Measurements from ENCODE around the gene PLCG2.
A peak's percentile ranks its signal among the peaks of the same experiment; 100 is the strongest.
"Not testable (repeated sequence)": the region's sequence is repeated elsewhere in the genome, so short reads cannot be mapped to it uniquely, and the experiment has no call there.

PLCG2 gene

DNA sequence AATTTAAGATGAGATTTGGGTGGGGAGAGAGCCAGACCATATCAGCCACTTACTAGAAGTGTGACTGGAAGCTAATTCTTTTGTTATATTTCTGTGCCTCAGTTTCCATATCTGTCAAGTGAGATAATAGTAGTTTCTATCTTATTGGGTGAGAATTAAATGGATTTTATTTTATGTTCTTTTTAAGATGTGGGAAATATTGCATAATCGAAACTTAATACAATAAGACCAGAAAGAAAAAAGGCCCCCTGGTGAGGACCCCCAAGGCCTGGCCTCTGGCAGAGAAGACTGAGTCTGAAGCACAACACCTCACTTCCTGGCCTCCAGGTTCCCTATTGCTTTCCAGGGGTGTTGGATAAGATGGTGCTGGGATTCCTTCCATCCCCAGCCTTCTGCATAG lies 13.7 kb downstream of the PLCG2 start:
- DNase-seq, result no peak

DNA sequence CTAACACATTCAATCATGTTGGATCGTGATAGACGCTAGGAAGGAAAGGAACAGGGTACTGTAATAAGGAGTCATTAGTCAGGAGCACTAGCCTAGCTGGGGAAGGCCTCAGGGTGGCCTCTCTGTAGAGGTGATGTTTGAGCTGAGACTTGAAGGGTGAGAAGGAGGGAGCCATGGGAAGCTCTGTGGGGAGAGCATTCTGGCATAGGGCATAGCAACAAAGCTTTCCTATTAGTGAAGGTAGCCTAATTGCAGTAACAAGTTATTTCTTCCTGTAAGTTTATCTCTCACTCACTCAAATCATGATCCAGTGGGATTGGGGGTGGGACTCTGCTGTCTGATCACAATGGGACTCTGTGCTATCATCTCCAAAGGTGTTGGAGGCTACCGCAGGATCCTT lies 16.1 kb downstream of the PLCG2 start:
- DNase-seq, result no peak

DNA sequence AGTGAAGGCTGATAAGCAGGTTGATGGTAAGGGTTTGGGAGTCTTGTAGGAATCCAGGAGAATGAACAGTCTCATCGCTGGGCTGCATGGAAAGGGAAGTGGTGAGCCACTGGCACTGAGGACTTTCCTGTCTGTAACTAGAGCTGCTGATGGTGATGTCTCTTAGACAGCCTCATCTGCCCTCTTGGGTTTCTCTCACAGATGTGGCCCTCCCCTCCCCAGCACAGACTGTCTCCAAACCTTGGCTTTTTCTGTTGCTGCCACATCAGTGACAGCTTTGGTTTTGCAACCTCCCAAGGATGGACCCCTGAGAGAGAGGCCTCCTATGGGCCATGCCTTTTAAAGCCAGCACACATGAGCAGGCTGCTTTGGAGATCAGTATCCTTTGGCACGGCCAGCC lies 16.9 kb downstream of the PLCG2 start:
- DNase-seq, result no peak

DNA sequence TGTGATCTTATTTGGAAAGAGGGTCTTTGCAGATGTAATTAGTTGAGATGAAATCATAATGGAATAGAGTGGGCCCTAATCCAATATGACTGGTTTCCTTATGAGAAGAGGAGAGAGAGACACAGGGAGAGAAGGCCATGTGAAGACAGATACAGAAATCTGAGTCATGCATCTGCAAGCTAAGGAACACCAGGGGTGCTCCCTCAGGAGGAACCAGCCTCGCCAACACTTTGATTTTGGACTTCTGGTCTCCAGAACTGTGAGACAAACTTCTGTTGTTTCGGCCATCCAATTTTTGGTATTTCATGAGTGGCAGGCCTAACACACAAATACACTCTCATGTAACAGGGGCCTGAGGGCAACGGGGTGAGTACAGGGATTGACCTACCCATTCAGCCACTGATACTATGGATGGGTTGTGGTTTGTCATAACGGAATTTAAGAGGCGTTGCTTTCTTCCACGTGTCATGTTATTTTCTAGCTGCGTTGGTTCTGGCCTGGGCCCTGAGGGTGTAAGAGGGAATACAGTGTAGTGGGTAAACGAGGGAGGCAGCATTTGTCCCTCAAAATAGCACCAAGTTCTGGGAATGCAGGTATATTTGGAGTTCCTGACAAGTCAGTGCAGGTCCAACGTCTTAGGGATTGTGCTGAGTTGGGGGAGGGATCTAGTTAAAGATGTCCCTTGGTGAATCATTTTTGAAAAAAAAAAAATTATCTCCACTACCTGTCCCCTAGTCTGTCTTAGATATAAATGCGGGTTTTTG lies 17.7 kb downstream of the PLCG2 start:
- DNase-seq, result no peak

DNA sequence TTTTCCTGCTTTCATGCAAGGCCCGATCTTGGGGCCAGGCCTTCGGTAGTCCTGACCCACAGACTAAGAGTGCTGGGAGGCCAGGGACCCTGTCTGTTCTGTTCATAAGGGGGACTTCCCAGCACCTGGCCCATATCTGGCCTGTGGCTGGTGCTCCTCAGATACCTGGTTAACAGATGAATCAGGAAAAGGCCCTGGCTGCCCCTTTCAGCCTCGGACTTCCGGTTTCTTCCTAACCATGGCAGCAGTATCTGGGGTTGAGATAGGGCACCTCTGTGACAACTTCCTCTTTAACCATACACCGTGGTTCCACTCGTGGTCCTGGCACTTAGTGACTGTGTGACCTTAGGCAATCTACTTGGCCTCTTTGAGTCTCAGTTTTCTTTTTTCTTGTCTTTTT lies 18.4 kb downstream of the PLCG2 start:
- DNase-seq, result no peak

DNA sequence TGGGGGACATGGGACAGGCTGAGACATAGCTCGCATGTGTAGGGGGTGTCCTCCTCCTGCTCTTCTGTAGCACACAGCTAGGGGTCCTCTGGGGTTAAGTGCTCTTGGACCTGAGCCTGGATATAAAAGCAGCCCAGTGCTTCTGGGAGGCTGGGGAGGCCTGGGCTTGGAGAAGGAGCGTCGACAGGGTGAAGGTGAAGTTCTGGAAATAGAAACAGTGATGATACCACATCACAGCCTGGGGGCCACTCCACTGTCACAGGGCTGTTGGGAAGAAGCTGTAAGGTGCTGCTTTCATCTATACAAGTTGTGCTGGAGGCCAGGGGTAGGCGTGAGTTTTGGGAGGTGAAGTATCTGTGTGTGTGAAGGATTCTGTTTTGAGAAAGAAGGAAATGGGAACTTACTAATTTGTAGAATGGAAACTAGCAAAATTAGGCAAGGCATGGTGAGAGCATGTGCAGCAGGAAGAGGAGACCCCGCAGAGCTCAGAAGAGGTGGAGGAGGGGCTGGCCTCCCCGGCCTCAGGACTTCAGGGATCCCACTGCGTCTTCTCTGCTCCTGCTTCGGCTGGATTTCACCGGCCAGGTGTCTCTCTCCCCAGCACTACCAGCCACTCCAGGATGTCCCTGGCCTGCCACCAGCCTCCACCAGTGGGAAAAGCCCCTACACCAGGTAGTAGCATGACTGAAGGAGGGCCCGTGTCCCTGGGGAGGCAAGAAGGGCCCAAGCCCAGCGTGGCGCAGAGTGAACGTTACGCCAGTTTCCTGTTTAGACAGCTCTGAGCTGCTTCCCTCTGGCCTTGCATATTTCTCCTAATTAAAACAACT lies 19.4 kb downstream of the PLCG2 start:
- DNase-seq, result no peak

DNA sequence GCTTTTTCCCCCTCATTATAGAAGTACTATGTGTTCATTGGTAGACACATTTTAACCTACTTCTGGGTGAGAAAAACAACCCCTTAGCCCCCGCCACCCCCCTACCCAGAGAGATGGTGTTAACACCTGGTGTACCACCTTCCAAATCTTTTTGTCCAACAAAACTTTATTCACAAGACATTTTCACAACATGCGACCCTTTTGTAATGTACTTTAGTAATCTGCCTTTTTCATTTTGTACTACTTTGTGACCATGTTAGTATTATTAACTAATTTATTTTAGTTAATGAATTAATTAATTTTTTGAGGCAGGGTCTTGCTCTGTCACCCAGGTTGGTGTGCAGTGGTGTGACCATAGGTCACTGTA lies 20.0 kb downstream of the PLCG2 start:
- DNase-seq, result no peak

DNA sequence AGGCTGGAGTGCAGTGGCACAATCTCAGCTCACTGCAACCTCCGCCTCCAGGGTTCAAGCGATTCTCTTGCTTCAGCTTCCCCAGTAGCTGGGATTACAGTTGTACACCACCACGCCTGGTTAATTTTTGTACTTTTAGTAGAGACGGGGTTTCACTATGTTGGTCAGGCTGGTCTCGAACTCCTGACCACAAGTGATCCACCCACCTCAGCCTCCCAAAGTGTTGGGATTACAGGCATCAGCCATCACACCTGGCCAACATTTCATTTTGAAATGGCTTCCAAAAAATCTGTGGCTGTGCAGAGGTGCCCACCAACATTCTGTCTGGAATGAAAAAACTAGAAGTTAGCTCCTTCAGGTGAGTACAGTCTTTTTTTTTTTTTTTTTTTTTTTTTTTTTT lies 22.6 kb downstream of the PLCG2 start:
- DNase-seq, result not testable (repeated sequence)

DNA sequence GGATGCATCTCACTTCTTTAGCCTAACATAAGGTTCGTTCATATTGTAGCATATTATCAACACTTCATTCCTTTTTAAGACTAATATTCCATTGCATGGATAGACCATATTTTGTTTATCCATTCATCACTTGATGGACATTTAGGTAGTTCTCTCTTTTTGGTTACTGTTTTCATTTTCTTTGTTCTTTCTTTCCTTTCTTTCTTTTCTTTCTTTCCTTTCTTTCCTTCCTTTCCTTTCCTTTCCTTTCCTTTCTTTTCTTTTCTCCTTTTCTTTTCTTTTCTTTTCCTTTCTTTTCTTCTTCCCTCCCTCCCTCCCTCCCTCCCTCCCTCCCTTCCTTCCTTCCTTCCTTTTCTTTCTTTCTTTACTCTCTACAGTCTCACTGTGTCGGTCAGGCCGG lies 24.2 kb downstream of the PLCG2 start:
- no peak for DNase-seq

DNA sequence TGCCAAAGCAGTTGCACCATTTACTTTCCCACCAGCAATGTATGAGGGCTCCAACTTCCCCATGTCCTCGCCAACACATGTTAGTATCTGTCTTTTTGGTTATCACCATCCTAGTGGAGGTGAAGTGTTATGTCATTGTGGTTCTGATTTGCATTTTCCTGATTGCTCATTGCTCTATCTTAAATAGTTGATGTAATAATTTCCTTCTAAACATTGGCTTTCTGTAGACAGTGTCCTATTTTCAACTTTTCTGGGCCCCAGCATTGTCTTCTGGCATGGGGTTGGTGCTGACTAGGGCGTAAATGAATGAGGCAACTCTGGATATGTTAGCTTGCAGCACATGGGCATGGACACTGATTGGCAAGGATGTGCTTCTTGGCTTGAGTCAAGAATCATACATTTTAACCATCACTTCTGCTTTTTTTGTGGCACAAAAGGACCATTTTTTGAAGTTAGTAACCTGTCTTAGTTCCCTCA lies 25.1 kb downstream of the PLCG2 start:
- no peak for DNase-seq

DNA sequence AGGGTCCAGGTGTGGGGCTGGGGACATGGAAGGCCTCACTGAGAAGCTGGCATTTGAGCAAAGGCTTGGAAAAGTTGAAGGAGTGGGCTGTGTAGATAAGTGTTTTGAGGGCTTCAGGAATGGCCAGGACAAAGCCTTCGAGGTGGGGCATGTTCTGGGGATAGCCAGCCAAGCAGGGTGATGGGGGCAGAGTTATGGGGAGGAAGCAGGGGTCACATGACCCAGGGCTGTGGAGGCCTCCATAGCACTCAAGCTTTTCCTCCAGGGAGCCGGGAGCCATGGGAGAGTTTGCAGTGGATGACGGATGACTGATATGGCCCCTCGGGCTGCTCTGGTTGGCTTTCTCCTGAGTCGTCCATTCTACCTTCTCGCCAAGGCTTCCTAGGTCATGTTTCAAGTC lies 27.6 kb downstream of the PLCG2 start:
- DNase-seq, result no peak

DNA sequence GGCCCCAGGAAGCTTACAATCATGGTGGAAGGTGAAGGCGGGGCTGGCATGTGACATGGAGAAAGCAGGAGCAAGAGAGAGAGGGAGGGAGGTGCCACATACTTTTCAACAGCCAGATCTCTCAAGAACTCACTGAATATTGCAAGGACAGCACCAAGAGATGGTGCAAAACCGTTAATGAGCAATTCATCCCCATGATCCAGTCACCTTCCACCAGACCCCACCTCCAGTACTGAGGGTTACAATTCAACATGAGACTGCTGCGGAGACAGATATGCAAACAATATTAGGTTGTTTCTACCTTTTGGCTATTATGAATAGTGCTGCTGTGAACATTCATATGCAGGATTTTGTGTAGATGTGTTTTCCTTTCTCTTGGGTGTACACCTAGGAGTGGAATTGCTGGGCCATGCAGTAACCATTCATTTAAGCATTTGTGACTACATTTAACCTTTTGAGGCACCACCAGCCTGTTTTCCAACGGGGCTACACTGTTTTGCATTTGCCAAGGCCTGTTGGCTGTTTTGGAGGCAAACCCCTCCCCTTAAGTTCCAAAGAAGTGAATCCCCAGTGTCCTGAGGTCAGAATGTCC lies 28.8 kb downstream of the PLCG2 start:
- no peak for DNase-seq

DNA sequence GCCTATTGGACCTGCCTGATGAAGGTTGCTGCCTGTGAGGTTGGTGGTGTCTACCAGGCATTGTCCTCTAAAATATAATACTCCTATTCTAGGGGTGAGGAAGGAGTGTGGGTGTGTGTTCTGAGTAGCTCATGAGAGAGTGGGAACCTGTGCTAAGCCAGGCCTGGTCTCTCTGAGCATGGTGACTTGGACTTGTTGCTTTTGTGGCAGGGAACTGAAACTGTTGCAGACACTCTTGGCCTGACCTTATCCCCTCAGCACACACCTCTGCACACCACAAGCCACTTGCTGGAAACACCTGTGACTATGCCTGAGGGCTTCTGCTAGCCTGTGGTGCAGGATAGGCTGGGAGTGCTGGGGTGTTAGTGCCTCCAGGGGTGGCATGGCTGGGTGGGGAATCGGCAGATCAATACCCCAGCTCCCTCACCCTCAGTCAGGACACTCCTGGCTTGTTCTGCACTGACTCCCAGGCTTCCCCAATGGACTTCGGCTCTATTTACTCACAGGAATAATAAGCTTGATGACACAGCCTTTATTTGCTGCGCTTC lies 29.9 kb downstream of the PLCG2 start:
- no peak for DNase-seq

DNA sequence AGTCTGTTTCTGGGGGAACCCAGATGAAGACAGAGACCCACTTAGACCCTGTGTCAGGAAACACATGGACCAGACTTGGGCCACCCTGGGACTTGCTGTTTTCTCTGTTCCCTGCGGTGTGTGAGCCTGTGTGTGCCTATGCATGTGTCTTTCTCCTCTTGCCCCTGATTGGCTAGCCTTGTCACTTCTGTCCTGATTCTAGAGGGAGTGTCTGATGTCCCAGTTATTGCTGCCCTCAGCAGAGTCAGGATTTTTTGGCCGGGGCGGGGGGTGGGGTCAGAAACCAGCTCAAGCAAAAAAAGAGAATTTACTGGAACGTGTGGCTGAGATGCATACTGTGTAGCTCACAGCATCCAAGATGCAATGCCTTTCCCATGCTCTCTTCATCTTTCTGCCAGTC lies 30.5 kb downstream of the PLCG2 start:
- DNase-seq, result no peak

DNA sequence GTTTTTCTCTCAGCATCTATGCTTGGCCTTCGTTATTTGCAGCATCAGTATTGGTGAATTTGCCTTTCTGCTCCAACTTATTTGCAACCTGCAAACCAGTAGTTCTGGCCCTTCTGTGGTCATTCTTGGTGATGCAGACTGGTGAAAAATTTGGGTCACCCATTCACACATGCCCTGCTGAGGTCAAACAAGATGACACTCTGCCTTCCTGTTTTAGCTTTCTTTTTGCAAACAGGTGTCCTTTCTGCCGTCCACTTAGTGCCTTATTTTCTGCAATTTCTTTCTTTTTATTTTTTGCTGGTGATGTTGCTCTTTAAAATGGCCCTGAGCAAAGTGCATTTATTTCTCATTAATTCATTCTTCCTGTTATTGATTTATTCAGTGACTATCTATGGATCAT lies 31.3 kb downstream of the PLCG2 start:
- no peak for DNase-seq

DNA sequence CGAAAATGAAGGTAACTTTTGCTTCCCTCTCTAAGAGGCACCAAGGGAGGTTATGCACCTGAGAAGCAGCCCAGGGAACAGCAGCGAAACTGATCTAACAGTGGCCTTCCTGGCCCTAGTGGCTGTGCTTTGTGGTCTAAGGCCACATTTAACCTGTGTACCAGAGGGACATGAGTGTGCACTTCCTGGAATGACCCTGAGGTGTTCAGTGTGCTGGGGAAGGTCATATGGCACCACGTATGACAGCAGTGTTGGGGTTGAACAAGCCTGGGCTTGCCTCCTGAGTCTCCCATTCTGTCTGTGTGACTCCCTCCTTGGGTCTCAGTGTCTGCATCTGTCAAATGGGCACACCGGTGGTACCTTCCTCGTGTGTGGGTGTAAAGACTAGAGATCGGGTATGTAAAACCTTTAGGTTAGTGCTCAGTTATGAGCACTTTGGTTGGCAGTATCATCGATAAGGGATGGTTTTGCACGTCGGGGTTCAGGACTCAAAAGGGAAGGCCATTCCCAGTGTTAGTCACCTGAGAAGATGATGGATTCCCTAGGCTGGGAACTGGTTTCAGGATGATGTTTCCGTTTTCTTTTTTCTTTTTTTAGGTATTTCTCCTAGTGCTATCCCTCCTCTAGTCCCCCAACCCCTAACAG lies 31.9 kb downstream of the PLCG2 start:
- DNase-seq, result no peak

DNA sequence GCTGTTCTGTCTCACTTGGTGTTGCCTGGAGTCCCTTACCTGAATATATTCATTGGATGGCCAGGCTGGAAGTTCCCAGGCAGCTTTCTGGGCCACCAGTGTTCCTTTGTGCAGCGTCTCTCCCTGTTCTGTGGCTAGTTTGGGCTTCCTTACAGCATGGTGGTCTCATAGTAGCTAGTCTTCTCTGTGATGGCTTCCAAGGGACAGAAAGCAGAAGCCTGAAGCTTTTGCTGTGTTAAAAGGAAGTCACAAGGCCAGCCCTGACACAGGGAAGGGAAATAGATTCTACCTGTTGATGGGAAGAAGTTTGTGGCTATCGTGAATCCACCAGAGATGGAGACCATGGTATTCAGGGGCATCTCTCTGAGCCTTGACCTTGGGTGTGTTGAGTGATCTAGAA lies 34.6 kb downstream of the PLCG2 start:
- DNase-seq, result no peak

DNA sequence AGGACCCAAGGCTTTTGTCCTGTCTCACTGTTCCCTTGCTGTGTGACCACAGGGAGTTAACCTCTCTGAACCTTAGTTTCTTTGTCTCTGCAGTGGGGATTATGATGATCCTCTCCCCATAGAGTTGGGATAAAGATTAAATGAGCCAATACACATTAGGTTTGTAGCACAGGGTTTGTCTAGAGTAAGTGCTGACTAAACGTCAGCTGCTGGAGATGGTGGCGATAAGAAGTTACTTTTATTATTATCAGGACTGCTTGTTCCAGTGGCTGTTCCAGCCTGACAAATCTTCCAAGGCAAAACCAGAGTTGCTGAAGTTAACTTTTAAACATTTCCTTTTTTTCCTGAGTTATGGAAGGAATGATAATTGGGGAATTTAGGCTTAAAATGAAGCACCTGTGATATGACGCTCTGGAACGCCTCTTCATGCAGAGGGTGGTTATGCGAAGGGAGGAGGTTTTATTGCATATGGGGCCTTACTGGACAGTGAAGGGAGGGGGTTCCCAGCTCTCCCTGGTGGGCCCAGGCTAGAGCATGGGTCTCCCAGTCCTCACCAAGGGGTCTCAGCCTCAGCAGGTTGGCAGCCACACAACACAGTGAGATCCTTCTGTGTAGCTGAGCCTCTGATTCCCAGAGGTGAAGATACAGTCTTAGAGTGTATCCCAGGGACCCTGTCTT lies 35.8 kb downstream of the PLCG2 start:
- DNase-seq, result no peak

DNA sequence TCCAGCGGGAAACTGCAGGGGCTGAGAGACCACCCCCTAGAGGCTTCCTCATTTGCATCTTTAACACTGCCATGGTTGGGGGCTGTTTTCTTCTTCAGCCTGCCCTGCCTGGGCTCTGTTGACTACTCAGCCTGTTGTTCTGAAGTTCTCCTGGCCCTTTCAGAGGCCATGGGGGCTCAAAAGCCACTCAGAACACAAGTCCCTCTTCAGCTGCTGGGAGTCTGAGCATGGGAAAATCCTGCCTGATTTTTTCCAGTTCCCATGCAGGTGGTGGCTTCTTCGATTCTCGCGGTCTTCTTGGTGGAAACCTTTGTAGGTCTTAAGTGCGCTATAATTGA lies 36.3 kb downstream of the PLCG2 start:
- DNase-seq, result no peak

DNA sequence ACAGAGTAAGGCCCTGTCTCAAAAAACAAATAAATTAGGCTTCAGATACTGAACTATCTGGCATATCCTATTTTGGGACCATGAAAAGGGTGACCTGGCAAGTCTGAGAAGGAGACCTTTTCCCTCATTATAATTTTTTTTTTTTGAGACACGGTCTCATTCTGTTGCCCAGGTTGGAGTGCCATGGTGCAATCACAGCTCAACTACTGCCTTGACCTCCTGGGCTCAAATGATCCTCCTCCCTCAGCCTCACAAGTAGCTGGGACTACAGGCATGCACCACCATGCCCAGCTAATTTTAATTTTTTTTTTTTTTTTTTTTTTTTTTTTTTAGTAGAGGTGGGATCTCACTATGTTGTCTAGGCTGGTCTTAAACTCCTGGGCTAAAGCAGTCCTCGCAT lies 37.3 kb downstream of the PLCG2 start:
- DNase-seq, result no peak

DNA sequence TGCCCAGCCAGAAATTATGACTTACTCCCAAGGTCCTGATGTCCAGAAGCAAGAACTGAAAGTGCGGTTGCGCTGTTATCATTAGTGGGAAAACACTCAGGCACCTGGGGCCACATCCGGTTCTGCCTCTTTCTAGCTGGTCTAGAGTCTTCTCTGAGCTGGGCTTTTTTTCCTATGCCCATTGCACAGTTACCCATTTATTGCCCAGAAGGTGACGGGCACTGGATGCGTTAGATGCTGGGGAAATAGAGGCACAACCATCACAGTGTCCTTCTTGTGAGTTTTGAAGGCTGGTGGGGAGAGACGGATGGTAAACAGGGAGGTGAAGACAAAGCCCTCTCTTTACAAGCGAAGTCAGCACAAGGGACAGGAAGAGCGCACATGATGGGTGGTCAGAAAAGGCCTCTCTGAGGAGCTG lies 37.7 kb downstream of the PLCG2 start:
- DNase-seq, result no peak

DNA sequence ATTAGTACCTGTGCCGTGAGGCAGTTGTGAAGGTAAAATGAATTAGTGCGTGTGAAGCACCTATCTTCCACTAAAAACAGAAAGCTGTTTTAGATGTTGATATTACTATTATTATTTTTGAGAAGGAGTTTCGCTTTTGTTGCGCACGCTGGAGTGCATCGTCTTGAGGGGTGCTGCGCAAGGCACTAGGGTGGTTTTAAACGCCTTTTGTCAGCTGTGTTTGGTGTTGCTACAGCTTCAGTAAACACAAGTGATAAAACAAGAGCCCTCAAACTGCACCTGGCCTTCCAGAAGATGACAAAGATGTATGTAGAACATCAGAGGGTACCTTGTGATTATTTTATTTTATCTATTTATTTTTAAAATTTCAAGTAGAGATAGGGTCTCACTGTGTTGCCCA lies 38.2 kb downstream of the PLCG2 start:
- DNase-seq, result peak; percentile 36

Data from CD4-positive, alpha-beta T cell treated with Interleukin-10 for 1 hour (primary cell).